IPS DF 4.7 (cell line): ENCODE data around the gene SLC5A6.
A peak's percentile ranks its signal among the peaks of the same experiment; 100 is the strongest.

Experiments used
- DNase-seq: peaks from one replicate; pipeline ENCODE4 v3.0.0-alpha.2; 2013; ENCODE audit warnings: low spot score; ENCODE audit errors: extremely low read depth

SLC5A6 gene

GRCh38 chr2:27211943-27212625 is at the start of gene SLC5A6, which contains the start of gene ATRAID:
Gene SLC5A6 (minus strand): TSS chr2:27212268. CDS start chr2:27207650, 4,618 bp downstream.
Gene ATRAID (plus strand): TSS chr2:27212041. CDS start chr2:27212369, 328 bp downstream.
- no peak for DNase-seq

DNA sequence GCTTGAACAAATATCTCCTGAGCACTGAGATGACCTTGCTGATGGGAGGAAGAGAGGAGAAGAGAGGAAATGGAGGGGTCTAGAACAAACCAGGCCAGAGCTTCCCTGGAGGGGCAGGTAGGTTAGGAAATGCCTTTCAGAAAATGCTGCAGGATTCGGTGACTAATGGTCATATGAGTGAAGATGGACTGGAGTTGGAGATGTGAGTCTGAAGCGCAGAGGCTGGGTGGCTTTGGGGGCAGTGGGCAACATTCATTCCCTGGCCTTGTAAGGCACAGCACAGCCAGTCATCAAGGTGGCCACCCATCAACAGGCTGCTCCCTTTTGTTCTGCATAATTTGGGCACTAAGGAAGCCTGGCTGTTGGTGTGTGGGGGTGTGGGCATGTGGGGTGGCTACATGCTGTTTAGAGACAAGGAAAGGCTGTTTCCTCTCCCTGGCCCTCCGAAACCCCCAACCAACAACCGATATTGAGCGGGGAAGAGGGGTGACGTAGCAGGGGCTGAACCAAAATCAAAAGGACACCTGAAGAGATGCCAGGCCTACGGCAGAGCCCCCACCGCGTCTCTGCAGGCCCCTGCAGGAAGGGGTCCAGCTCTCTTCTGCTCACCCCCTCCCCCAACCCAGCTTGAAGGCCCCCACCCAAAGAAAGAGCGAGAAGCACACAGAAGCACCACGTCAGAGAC is 49.3 kb upstream of the SLC5A6 start:
- no peak for DNase-seq

DNA sequence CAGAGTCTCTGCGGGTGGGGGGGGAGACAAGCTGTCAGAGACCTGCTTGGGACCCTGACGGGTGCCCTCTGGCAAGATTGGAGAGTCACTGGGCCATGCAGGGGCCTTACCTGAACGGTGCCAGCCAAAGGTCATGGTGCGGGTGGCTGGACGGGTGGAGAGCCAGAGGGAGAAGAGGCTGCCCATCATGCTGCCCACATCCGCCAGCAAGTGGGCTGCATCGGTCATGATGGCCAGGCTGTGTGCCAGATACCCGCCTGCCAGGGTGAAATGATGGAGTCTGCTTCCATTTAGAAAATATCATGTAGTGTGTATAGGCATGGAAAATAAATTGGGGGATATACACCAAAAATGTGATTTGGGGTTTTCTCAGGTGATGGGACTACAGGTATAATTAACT is 46.0 kb upstream of the SLC5A6 start:
- DNase-seq, result no peak

DNA sequence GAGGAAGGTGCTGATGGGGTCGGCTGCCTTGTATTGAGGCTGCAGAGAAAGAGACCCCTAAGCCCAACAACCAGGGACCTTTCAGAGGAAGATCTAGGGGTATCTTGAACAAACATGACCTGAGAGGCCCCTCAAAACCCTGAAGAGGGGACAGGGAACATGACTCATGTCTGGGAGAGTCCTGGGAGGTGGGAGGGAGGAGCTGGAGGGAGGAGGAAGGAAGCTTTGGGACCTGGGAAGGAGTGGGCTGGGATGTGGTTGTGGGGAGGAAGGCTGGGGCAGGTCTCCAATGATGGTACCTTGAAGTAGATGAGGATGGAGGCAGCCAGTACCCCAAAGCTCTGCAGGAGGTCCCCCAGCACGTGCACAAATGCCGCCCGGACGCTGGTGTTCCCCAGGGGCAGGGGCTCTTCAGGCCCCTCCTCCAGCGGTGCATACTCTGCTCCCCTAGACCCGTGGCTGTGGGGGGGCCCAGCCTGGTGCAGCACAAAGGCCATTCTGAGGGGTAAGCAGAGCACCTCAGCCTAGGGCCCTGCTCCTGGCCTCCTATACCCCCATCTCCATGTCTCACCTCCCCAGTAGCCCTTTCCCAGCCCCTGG is 44.9 kb upstream of the SLC5A6 start:
- DNase-seq, result no peak

GRCh38 chr2:27255660-27256059 is 43.6 kb upstream of the SLC5A6 start:
- DNase-seq, result no peak

DNA sequence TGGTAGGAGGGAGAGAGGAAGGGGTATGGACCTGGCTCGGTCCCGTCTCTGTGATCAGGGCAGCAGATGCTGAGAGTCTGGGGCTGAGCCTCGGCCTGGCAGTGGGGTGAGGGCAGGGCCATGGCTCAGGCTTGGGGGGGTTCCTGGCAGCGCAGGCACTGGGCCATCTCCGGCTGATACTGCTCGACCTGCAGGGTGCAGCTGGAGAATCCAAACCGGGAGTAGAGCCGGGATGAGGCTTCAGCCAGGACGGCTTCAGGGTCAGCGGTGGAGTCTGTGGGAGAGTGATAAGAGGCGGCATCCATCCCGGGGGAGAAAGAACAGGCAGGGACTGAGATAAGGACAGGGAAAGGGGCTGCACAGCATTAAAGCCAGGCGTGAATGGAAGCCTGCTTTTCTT is 43.1 kb upstream of the SLC5A6 start:
- DNase-seq, result no peak

- no peak for DNase-seq
Measured at GRCh38 chr2:27251766-27252165, 39.7 kb upstream of the SLC5A6 start.

DNA sequence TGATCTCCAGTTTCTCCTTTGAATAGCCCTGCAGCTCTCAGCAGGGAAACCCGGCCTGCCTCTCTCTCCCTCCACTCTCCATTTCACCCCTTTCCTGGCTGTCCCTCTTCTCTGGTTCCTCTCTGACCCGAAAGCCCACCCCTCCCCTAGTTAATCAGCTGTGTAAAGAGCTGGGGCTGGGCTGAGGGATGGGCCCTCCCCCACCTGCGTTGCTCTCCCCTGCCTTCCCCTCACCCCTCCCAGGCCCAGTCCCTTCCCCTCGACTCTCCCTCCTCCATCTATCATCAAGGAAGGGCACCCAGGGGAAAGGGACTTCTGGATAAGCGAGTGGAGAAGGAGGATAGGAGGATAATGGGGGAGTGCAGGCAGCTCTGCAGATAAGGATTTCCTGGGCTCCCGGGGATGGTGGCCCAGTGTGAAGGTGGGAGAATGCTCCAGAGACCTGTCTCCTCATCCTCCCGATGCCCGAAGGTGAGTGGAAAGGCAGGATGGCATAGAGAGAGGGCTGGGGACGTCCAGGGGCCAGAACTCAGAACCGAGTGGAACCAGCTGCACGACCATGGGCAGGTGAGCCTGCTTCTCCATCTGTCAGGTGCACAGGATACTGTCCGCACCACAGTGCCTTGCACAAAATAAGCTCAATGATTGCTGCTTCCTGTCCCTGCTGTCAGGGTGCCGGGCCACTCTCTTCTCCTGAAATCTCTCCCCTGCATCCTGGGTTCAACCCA is 38.7 kb upstream of the SLC5A6 start:
- no peak for DNase-seq

DNA sequence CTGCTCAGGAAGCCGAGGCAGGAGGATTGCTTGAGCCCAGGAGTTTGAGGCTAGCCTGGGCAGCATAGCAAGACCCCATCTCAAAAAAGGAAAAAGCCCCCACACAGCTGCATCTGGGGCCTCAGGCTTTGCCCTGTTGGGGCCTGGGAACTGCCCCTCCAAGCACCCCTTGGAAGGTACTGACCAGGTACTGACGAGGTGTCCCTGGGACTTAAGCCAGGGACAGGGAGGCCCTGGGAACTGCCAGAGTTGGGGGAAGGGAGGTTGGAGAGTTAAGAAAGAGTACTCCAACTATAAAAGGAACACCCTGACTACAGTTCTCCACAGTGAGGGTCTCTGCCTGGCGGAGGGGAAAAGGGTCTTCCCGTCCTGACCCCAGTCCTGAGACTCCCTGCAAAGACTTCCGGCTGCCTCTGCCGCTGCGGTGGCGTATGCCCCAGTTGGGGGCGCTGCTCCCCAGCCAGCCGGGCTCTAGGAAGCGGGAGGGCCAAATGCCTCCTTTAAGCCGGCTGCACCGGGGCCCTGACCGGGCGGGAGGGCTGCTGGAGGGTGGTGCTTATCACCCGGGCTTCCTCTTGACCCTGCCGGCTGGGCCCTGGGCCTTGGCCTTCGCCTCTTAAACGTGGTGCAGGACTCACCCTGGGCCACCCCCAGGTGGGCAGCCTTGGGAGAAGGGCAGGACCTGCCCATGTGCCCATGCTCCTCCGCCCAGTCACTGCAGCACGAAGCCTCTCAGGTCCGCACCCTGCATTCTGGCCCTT is 38.0 kb upstream of the SLC5A6 start:
- peak; percentile 46 for DNase-seq

DNA sequence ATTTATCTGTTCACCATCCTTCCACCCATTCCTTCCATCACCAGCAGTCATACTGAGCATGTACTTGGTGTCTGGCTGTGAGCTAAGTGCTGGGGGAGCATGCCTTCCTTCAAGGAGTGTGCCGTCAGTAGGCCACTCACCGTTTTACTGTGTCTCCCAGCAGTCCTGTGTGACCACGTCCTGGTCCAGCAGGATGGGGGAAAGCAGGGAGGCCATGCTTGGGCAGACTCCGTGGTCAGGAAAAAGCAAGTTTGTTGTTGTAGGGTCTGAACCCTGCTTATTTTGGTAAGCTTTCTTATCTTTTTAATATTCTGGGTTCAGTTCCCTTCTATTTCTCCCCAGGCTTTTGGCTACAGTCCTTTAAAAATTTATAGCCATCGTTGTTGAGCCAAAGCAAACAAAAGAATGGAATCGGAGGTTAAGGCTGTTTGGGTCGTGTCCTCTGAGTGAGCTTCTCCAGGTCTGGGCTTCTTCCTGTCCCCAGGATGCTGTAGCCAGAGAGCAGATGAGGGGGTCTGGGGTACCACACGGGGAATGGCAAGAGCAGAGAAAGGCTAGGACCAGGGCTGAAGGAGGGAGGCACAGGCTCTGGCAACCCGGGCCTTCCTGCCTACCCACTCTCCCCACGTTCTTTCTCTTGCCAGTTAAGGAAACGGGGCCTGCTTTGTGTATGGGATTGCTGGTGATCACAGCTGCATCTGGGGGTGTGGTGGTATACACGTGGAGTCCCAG is 37.3 kb upstream of the SLC5A6 start:
- DNase-seq, result no peak

DNA sequence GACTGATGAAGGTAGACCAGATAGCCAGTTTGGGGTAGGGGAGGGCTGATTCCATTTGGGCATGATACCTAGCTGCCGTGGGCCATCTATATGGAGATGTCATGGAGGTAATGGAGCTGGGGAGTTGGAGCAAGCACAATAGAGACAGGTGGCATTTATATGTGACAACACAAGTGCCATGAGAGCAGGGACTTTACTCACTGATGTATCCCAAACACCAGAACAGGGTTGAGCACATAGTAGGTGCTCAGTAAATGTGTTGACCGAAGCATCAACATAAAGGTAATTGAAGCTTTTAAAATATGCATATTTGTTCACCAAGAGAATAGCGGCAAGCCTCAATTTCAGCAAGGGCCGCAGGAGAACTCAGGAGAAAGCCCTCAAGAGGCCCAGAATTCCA is 35.8 kb upstream of the SLC5A6 start:
- DNase-seq, result no peak

DNA sequence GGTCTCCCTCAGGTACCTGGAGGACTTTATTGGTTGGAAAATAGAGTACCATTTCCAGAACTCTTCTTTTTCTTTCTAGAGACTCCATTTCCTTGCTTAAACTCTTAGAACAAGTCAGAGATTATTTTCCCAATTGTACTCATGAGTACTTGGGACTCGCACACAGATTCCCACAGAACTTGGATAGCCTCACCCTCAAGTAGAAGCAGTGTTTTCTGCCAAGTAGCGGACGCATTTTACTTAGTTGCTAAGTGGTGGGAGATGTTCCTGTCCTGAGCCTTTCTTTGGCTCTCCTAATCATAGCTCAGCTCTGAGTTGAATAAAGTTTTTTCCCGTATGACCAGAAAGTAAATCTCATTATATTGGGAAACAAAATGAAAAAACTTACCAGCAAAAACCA is 33.6 kb upstream of the SLC5A6 start:
- DNase-seq, result no peak

DNA sequence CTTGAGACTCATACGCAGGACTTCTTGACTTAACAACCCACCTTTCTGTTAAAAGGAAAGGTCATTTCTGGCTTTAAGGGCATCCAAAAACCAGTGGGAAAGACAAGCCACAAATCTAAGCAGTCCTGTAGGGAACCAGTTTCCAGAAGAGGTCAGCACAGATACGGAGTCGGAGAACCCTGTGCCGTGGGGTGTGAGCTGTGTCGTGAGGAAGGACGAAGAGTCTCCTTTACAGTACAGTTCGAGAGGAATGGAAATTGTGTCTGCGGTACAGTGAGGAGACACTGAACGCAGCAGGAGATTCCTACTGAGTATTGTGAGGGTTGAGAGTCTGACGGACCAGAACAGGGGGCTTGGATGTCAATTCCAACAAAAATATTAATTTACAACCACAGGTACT is 33.0 kb upstream of the SLC5A6 start:
- no peak for DNase-seq

GRCh38 chr2:27243391-27244130 is 31.5 kb upstream of the SLC5A6 start:
- DNase-seq, result no peak

GRCh38 chr2:27242614-27242951 is 30.5 kb upstream of the SLC5A6 start:
- no peak for DNase-seq

DNA sequence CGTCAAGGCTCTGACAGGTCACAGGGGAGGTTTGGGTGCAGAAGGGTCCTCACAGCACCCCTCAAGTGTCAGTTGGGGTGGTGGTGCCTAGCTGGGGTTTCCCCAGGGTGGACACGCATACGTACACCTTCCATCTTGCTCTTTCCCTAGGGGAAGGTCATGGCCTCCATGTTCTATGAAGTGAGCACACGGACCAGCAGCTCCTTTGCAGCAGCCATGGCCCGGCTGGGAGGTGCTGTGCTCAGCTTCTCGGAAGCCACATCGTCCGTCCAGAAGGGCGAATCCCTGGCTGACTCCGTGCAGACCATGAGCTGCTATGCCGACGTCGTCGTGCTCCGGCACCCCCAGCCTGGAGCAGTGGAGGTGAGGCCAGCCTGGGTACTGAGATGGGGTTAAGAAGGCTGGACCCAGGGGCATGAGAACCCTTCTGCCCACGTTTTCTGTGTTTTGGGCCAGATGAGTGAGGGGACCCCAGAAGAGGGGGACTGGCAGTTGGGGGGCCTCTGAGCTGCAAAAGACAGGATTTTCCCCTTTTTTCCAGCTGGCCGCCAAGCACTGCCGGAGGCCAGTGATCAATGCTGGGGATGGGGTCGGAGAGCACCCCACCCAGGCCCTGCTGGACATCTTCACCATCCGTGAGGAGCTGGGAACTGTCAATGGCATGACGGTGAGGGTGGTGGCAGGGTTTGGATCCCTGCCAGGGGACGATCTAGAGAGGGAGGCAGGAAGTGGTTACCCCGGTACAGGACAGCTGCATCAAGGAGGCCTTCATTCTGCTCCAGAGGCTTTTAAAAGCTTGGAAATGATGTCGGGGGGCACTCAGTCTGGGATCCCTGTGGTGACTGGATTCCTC is 29.9 kb upstream of the SLC5A6 start:
- DNase-seq, result no peak

DNA sequence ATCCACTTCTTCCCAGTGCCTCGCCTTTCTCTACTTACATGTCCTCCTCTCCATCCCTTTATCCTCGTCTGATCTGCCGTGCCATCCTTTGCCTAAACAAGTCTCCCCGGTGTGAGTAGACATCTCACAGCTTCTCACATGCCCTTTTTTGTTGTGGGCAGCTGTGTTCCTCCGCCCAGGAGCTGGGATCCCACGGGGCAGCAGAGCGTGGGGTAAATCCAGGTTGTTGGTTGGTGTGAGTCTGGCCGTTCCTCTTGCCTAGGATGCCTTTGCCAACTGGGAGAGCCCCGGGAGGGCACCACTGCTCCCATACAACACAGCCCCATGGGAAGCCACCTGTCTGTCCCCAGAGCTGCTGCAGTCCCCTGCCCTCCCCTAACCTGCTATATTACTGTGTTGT is 28.3 kb upstream of the SLC5A6 start:
- no peak for DNase-seq

DNA sequence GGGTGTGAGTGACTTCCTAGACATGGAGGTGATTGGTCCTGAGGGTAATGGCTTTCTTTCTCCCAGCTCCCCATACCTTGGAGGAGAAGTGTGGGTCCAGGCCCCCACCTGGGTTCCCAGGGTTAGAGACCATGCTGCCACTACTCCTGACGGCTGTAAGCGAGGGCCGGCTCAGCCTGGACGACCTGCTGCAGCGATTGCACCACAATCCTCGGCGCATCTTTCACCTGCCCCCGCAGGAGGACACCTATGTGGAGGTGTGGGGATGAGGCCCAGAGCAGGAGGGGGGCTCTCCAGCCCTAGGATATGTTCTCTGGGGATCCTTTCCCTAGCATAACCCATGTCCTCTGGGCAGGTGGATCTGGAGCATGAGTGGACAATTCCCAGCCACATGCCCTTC is 26.9 kb upstream of the SLC5A6 start:
- no peak for DNase-seq

DNA sequence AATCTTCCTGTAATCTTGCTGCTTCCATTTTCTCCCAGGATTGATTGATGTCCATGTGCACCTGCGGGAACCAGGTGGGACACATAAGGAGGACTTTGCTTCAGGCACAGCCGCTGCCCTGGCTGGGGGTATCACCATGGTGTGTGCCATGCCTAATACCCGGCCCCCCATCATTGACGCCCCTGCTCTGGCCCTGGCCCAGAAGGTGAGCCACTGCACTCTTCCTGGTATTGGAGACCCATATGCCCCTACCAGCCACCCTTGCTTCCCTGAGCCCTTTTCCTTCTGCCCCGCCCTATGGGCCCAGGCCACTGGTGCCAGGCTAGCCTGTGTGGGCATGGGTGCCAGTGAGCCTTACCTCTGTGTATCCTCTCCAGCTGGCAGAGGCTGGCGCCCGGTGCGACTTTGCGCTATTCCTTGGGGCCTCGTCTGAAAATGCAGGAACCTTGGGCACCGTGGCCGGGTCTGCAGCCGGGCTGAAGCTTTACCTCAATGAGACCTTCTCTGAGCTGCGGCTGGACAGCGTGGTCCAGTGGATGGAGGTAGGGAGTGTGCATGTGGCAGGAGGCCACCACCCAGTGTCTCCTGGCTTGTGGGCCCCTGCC is 25.4 kb upstream of the SLC5A6 start:
- DNase-seq, result no peak
